IMR-90 (cell line): ENCODE measurements around the gene RNF144A. TPM values are rescaled to one million over a fixed set of nuclear protein-coding genes. Genes with fewer than 3 reads are reported as not detected.

Source experiments
- ATAC-seq: fragments of 200-7000 bp; cut with Tn5 transposase; 2 replicates; pipeline ENCODE4 v1.9.1; 2020; ENCODE audit warnings: low read depth, mild to moderate bottlenecking, moderate library complexity
- BruUV-seq: library from RNA; stranded (reverse); fragments of 400-500 nt; replicated peaks from 2 replicates; lab custom pipeline; 2021; lab: Mats Ljungman, UMichigan
- CTCF ChIA-PET: fragments of 300-600 bp; formaldehyde crosslinking; extraction: SDS; loops from one replicate; lab custom pipeline; 2021; ENCODE audit warnings: antibody characterized with exemption; lab: Yijun Ruan, JAX
- POLR2A ChIA-PET: fragments of 300-600 bp; sonication (Branson Sonifier 250); formaldehyde crosslinking; loops from one replicate; lab custom pipeline; 2022; ENCODE audit warnings: antibody characterized with exemption; ENCODE audit not compliant: unreplicated experiment; lab: Charles Lee
- DNase-seq: peaks from one replicate; pipeline ENCODE4 v3.0.0; 2013
- H2AFZ ChIP-seq: replicated peaks from 2 replicates; pipeline ENCODE3; 2013; ENCODE audit warnings: low read length, mild to moderate bottlenecking; ENCODE audit not compliant: poor library complexity
- H2AK5ac ChIP-seq: 2 replicates; pipeline ENCODE4 v1.6.1; 2013; ENCODE audit warnings: low read depth, low read length, inconsistent platforms
- H2AK9ac ChIP-seq: replicated peaks from 2 replicates; pipeline ENCODE3; 2013; ENCODE audit warnings: mild to moderate bottlenecking, low read depth, low read length, moderate library complexity; ENCODE audit not compliant: poor library complexity
- H2BK120ac ChIP-seq: 2 replicates; pipeline ENCODE4 v1.6.1; 2013; ENCODE audit warnings: low read depth, low read length, inconsistent platforms
- H2BK15ac ChIP-seq: 3 replicates; pipeline ENCODE4 v1.6.1; 2013; ENCODE audit warnings: low read depth, low read length, inconsistent platforms
- H2BK20ac ChIP-seq: 2 replicates; pipeline ENCODE4 v1.6.1; 2013; ENCODE audit warnings: low read depth, mild to moderate bottlenecking, inconsistent platforms, low read length, moderate library complexity
- H2BK5ac ChIP-seq: 2 replicates; pipeline ENCODE4 v1.6.1; 2013; ENCODE audit warnings: mild to moderate bottlenecking, low read depth, low read length, inconsistent platforms; ENCODE audit not compliant: poor library complexity, severe bottlenecking
- H3K14ac ChIP-seq: replicated peaks from 2 replicates; pipeline ENCODE4 v1.6.1; 2013; ENCODE audit warnings: low read depth, low read length, inconsistent platforms
- H3K18ac ChIP-seq: 2 replicates; pipeline ENCODE4 v1.6.1; 2013; ENCODE audit warnings: low read depth, low read length, control low read depth
- H3K23ac ChIP-seq: 2 replicates; pipeline ENCODE4 v1.6.1; 2013; ENCODE audit warnings: low read depth, low read length, inconsistent platforms
- H3K27ac ChIP-seq: 2 replicates; pipeline ENCODE4 v1.5.1; 2013; ENCODE audit warnings: mild to moderate bottlenecking, control low read depth, low read length; ENCODE audit not compliant: insufficient read depth
- H3K27me3 ChIP-seq: 2 replicates; pipeline ENCODE4 v1.6.1; 2013; ENCODE audit warnings: low read length; ENCODE audit not compliant: control insufficient read depth, insufficient read depth
- H3K36me3 ChIP-seq: 2 replicates; pipeline ENCODE4 v1.6.1; 2013; ENCODE audit warnings: low read length, mixed read lengths; ENCODE audit not compliant: control insufficient read depth, insufficient read depth
- H3K4ac ChIP-seq: 2 replicates; pipeline ENCODE4 v1.6.1; 2013; ENCODE audit warnings: low read depth, low read length, inconsistent platforms
- H3K4me1 ChIP-seq: 2 replicates; pipeline ENCODE4 v1.6.1; 2013; ENCODE audit warnings: low read length, mixed read lengths; ENCODE audit not compliant: control insufficient read depth, insufficient read depth
- H3K4me2 ChIP-seq: 2 replicates; pipeline ENCODE4 v1.6.1; 2013; ENCODE audit warnings: low read depth, mild to moderate bottlenecking, control low read depth, low read length, moderate library complexity
- H3K4me3 ChIP-seq: 2 replicates; pipeline ENCODE4 v1.5.1; 2013; ENCODE audit warnings: low read depth, mild to moderate bottlenecking, control low read depth, low read length, moderate library complexity; ENCODE audit not compliant: insufficient read depth
- H3K56ac ChIP-seq: 2 replicates; pipeline ENCODE4 v1.6.1; 2013; ENCODE audit warnings: low read length, inconsistent platforms; ENCODE audit not compliant: insufficient read depth; ENCODE audit errors: extremely low read depth
- H3K79me1 ChIP-seq, 2 experiments: 2 replicates each; pipeline ENCODE4 v1.6.1; 2013; ENCODE audit warnings: low read length in 2 of 2, inconsistent platforms in 1 of 2, low read depth in 1 of 2
- H3K9ac ChIP-seq: 2 replicates; pipeline ENCODE4 v1.6.1; 2013; ENCODE audit warnings: low read depth, low read length, control low read depth
- H3K9me1 ChIP-seq: 2 replicates; pipeline ENCODE4 v1.6.1; 2013; ENCODE audit warnings: low read length, inconsistent platforms; ENCODE audit not compliant: insufficient read depth
- H3K9me3 ChIP-seq: 2 replicates; pipeline ENCODE4 v1.6.1; 2013; ENCODE audit warnings: low read length; ENCODE audit not compliant: control insufficient read depth, insufficient read depth
- H4K20me1 ChIP-seq: 2 replicates; pipeline ENCODE4 v1.6.1; 2013; ENCODE audit warnings: low read length, inconsistent platforms; ENCODE audit not compliant: insufficient read depth
- H4K5ac ChIP-seq: 2 replicates; pipeline ENCODE4 v1.6.1; 2013; ENCODE audit warnings: mild to moderate bottlenecking, low read depth, low read length, control low read depth
- H4K8ac ChIP-seq, 2 experiments: 2 replicates each; pipeline ENCODE4 v1.6.1; 2013; ENCODE audit warnings: low read depth in 2 of 2, low read length in 2 of 2, control low read depth in 1 of 2, inconsistent platforms in 1 of 2
- H4K91ac ChIP-seq: 2 replicates; pipeline ENCODE4 v1.6.1; 2013; ENCODE audit warnings: low read depth, low read length, inconsistent platforms; ENCODE audit not compliant: insufficient read depth
- BHLHE40 ChIP-seq: fragments of 150-350 bp; IDR thresholded peaks from 2 replicates; pipeline ENCODE4 v1.6.1; 2016; ENCODE audit warnings: mild to moderate bottlenecking, low read depth, low read length
- CHD1 ChIP-seq: IDR thresholded peaks from 2 replicates; pipeline ENCODE4 v1.6.1; 2012; ENCODE audit warnings: low read depth, low read length, improper control_type of control experiment
- FOS ChIP-seq: fragments of 150-350 bp; IDR thresholded peaks from 2 replicates; pipeline ENCODE4 v1.6.1; 2016; ENCODE audit warnings: low read depth, low read length
- MXI1 ChIP-seq: IDR thresholded peaks from 2 replicates; pipeline ENCODE4 v1.6.1; 2012; ENCODE audit warnings: low read depth, mild to moderate bottlenecking, low read length, moderate library complexity, borderline replicate concordance
- POLR2A ChIP-seq: IDR thresholded peaks from 2 replicates; pipeline ENCODE4 v1.6.1; 2012; ENCODE audit warnings: mild to moderate bottlenecking, low read depth, low read length
- RAD21 ChIP-seq: IDR thresholded peaks from 2 replicates; pipeline ENCODE4 v1.6.1; 2012; ENCODE audit warnings: low read length, improper control_type of control experiment
- RCOR1 ChIP-seq: IDR thresholded peaks from 2 replicates; pipeline ENCODE4 v1.6.1; 2012; ENCODE audit warnings: mild to moderate bottlenecking, low read length, improper control_type of control experiment; ENCODE audit not compliant: insufficient replicate concordance
- RFX5 ChIP-seq: IDR thresholded peaks from 2 replicates; pipeline ENCODE4 v1.8.0; 2012; ENCODE audit warnings: low read depth, mild to moderate bottlenecking, low read length, moderate library complexity
- SMC3 ChIP-seq: fragments of 150-350 bp; IDR thresholded peaks from 2 replicates; pipeline ENCODE4 v1.6.1; 2016; ENCODE audit warnings: low read depth, mild to moderate bottlenecking, antibody characterized with exemption, low read length, moderate library complexity
- USF2 ChIP-seq: fragments of 150-350 bp; IDR thresholded peaks from 2 replicates; pipeline ENCODE4 v1.6.1; 2017; ENCODE audit warnings: mild to moderate bottlenecking, antibody characterized with exemption, low read length, low read depth
- WGBS, 2 experiments: methylation state at CpG; one replicate each; pipeline versions ENCODE4 v1.1.5 to v1.1.7; 2013; ENCODE audit warnings: missing lambda C conversion rate in 2 of 2; ENCODE audit not compliant: insufficient read length in 1 of 2; ENCODE audit errors: extremely low coverage in 2 of 2; 5-methylcytosine and 5-hydroxymethylcytosine counted together
- dilution Hi-C: fragments of 300-500 bp; cut with HindIII; formaldehyde crosslinking; loops from one replicate; pipeline ENCODE4 v1.14.3; 2018; ENCODE audit warnings: low sequenced_read_pairs; ENCODE audit not compliant: unreplicated experiment
- in situ Hi-C: fragments of 300-500 bp; cut with MboI; formaldehyde crosslinking; loops from 3 replicates; pipeline ENCODE4 v1.14.3; 2019; ENCODE audit warnings: low sequenced_read_pairs, inconsistent platforms, mixed read lengths
- intact Hi-C: fragments of 100-400 bp; cut with micrococcal nuclease; formaldehyde crosslinking; loops from 2 replicates; pipeline ENCODE4 v1.10.0; 2022
- polyA plus RNA-seq, 3 experiments: library from polyadenylated mRNA; depleted of rRNA; stranded (reverse); fragments of >200 nt; gene quantifications; 2 replicates each; pipeline ENCODE4 v1.2.3, GENCODE V29; 2012; ENCODE audit warnings: low replicate concordance in 1 of 3
- total RNA-seq: library from RNA; depleted of rRNA; stranded (reverse); fragments of >200 nt; gene quantifications from 2 replicates; pipeline ENCODE4 v1.2.3, GENCODE V29; 2012
- TF ChIP-seq, protein P1 (sequence below): fragments of 150-350 bp; IDR thresholded peaks from 2 replicates; pipeline ENCODE4 v1.6.1; 2016; ENCODE audit warnings: low read depth, mild to moderate bottlenecking, low read length, moderate library complexity, borderline replicate concordance

The RNF144A gene
- total and polyA plus RNA-seq, 2 of the 4 experiments (the other 2 are of a cell fraction): 0.18 to 0.26 TPM

- no peak for TF ChIP-seq RFX5
- no peak for TF ChIP-seq RCOR1
These were observed 127.3 kb downstream of the RNF144A start (continued) for GRCh38 chr2:7044253-7045250.

- Histone ChIP-seq H3K27ac (no peak overlapping the region), H3K14ac (no peak overlapping the region), H3K36me3 (no peaks in the 10 kb centered on the region), H2BK20ac (no peak overlapping the region), H4K5ac (no peak overlapping the region), H3K4me1 (no peaks in the 10 kb centered on the region), H3K23ac (no peak overlapping the region), H3K27me3 (no peaks in the 10 kb centered on the region), H3K4ac (no peak overlapping the region), H3K9ac (no peak overlapping the region), H4K91ac (no peak overlapping the region), H2BK5ac (no peak overlapping the region), H3K4me2 (no peak overlapping the region), H3K79me1 (no peaks in the 10 kb centered on the region), H3K4me3 (no peak overlapping the region), H2AK9ac (no peak overlapping the region), H3K56ac (no peak overlapping the region), H4K8ac (no peak overlapping the region), H2AFZ (no peak overlapping the region), H2BK15ac (no peak overlapping the region), H4K20me1 (no peaks in the 10 kb centered on the region), H3K9me1 (no peaks in the 10 kb centered on the region; the same call in 1 of the 2 replicates), H2BK120ac (no peak overlapping the region), H3K18ac (no peak overlapping the region), H3K9me3 (no peaks in the 10 kb centered on the region), H2AK5ac (no peak overlapping the region)
- intact Hi-C loops: no loop called here
- dilution Hi-C loops: no loop called here
- BruUV-seq: no TSS peak
- CTCF ChIA-PET: no interaction called here
- POLR2A ChIA-PET: no interaction called here
- DNase-seq: no peak
- in situ Hi-C loops: no loop called here
- ATAC-seq: no peak
- WGBS, 2 experiments: 70% methylated on average over 3 of the region's 15 CpGs; no CpG with 5 or more reads in 1 of the 2 experiments
- TF ChIP-seq BHLHE40 (no peak), MXI1 (no peak), CHD1 (no peak), USF2 (no peak), RAD21 (no peak), RFX5 (no peak), POLR2A (no peak), SMC3 (no peak), FOS (no peak)
- TF ChIP-seq, protein P1, sequence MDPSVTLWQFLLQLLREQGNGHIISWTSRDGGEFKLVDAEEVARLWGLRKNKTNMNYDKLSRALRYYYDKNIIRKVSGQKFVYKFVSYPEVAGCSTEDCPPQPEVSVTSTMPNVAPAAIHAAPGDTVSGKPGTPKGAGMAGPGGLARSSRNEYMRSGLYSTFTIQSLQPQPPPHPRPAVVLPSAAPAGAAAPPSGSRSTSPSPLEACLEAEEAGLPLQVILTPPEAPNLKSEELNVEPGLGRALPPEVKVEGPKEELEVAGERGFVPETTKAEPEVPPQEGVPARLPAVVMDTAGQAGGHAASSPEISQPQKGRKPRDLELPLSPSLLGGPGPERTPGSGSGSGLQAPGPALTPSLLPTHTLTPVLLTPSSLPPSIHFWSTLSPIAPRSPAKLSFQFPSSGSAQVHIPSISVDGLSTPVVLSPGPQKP: no peak
These were observed 128.7 kb downstream of the RNF144A start for GRCh38 chr2:7045601-7046590.
